ENCODE data around the gene DDX54. TPM values are rescaled to one million over a fixed set of nuclear protein-coding genes. Genes with fewer than 3 reads are reported as not detected.

DDX54 gene
- total RNA-seq, 1 experiment from 2014 or later, result 83.0 TPM

DNA sequence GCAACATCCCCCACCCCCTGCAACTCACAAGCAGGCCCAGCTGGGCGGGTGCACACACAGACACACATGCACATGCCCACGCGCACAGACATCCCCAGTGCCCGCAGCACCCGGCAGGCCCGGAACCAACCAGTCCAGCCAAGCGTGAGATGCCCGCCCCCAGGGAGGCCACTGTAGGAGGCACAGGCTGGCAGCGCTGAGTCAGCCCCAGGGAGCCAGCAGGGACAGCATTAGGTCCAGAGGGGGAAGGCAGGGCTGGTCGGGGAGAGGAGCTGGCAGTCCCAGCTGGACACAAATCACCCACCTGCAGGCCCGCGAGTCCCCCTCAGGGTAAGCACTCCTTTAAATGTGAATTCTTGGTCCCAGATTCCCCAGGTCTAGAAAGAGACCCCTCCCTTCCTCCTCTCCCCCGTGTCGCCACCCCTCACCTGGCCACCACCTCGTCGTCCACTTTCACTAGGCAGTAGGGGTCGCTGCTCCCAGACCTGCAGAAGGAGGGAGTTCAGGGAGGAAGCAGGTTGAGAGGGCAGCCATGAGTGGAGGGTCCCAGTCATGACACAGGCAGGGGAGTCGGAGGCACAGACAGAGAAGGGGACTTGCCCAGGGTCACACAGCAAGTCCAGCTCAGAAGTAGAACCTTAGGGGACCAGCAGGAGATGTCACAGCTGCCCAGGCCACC, 54.7 kb downstream of the DDX54 start:
- WGBS (ENCODE audit: extremely low coverage, insufficient read length, low lambda C conversion rate), result no CpG with 5 or more reads among the region's 18 CpGs
- no peaks in the 10 kb centered on the region for H3K9me3 ChIP-seq (ENCODE audit: control insufficient read depth, low read depth, low read length)
- no peak overlapping the region for H3K27ac ChIP-seq (ENCODE audit: insufficient read length, low read depth, low read length)
- Mint-ChIP-seq H3K27me3 (ENCODE audit: low read depth) (peaks cover 27% of the 10 kb centered on the region), H3K36me3 (ENCODE audit: insufficient read depth in 1 of 3, low read depth in 3 of 3) (no peaks in the 10 kb centered on the region), H3K4me1 (peaks cover 4 to 8% of the 10 kb centered on the region in 2 experiments; a peak in 3 of 4 replicates), H3K4me3 (no peak overlapping the region), H3K9me3 (peaks cover 0 to 2% of the 10 kb centered on the region in 2 experiments; a peak in 1 of 5 replicates), H3K27ac (peak overlapping the region in 1 of 3 experiments; percentile 44; a peak in 1 of 7 replicates)
- H2AK5ac ChIP-seq (ENCODE audit: insufficient read length, low read length), result no peak overlapping the region
- no peak overlapping the region for H2AFZ ChIP-seq (ENCODE audit: low read length)
- TF ChIP-seq, protein P1, sequence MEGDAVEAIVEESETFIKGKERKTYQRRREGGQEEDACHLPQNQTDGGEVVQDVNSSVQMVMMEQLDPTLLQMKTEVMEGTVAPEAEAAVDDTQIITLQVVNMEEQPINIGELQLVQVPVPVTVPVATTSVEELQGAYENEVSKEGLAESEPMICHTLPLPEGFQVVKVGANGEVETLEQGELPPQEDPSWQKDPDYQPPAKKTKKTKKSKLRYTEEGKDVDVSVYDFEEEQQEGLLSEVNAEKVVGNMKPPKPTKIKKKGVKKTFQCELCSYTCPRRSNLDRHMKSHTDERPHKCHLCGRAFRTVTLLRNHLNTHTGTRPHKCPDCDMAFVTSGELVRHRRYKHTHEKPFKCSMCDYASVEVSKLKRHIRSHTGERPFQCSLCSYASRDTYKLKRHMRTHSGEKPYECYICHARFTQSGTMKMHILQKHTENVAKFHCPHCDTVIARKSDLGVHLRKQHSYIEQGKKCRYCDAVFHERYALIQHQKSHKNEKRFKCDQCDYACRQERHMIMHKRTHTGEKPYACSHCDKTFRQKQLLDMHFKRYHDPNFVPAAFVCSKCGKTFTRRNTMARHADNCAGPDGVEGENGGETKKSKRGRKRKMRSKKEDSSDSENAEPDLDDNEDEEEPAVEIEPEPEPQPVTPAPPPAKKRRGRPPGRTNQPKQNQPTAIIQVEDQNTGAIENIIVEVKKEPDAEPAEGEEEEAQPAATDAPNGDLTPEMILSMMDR (conservative IDR thresholded peaks at IDR 0.05), result peak; percentile 66
- no peak overlapping the region for H2BK15ac ChIP-seq (ENCODE audit: low read depth, low read length)
- no peak overlapping the region for H4K5ac ChIP-seq (ENCODE audit: insufficient read length, low read depth, low read length)
- no peak overlapping the region for H3T11ph ChIP-seq (ENCODE audit: low read length)
- no peak overlapping the region for H3K9ac ChIP-seq (ENCODE audit: extremely low read depth, insufficient read length, low read length)
- H3K18ac ChIP-seq (ENCODE audit: insufficient read length, low read depth, low read length), result no peak overlapping the region
- no peak overlapping the region for H2BK5ac ChIP-seq (ENCODE audit: insufficient read length, low read length)
- H3K79me1 ChIP-seq (ENCODE audit: insufficient read depth, low read depth, low read length, poor library complexity, severe bottlenecking), result no peaks in the 10 kb centered on the region
- H4K91ac ChIP-seq (ENCODE audit: insufficient read length, low read depth, low read length), result no peak overlapping the region
- H4K8ac ChIP-seq (replicated peaks; ENCODE audit: insufficient read length, low read depth, low read length), result no peak overlapping the region
- no peaks in the 10 kb centered on the region for H4K20me1 ChIP-seq (ENCODE audit: control insufficient read depth, insufficient read depth, insufficient read length)
- no peak overlapping the region for H3K14ac ChIP-seq (ENCODE audit: insufficient read depth, low read length)
- H3K79me2 ChIP-seq (ENCODE audit: insufficient read depth, low read length), result no peaks in the 10 kb centered on the region
- H3K4ac ChIP-seq (ENCODE audit: low read depth, low read length), result no peak overlapping the region
- no peaks in the 10 kb centered on the region for H3K4me1 ChIP-seq (ENCODE audit: insufficient read depth, low read length)
- no peak overlapping the region for H3K23ac ChIP-seq (ENCODE audit: insufficient read length, low read depth, low read length)
- no peak overlapping the region for H2BK120ac ChIP-seq (ENCODE audit: low read depth, low read length, poor library complexity, severe bottlenecking)
- H3K4me2 ChIP-seq (ENCODE audit: insufficient read depth, insufficient read length, low read length), result no peak overlapping the region
- H2BK12ac ChIP-seq (ENCODE audit: insufficient read length, low read depth, low read length), result no peak overlapping the region
- no peak overlapping the region for H3K56ac ChIP-seq (ENCODE audit: insufficient read length, low read depth, low read length)
- DNase-seq, result peak; percentile 88
- H3K27me3 ChIP-seq (ENCODE audit: insufficient read depth, low read length), result no peaks in the 10 kb centered on the region
- H2BK20ac ChIP-seq (ENCODE audit: low read depth, low read length, poor library complexity, severe bottlenecking), result no peak overlapping the region
- H3K23me2 ChIP-seq (ENCODE audit: insufficient read length, low read depth, low read length, poor library complexity, severe bottlenecking), result peaks cover 7% of the 10 kb centered on the region
